CD4-positive, alpha-beta T cell treated with Interleukin-21 for 1 hour (primary cell): ENCODE data around the gene SMYD1.

Source experiments
- DNase-seq: peaks from one replicate; pipeline ENCODE4 v3.0.0-alpha.2; 2020

SMYD1 gene

GRCh38 chr2:88057437-88057844 is 10.2 kb upstream of the SMYD1 start:
- DNase-seq = no peak

GRCh38 chr2:88058191-88058590 is 9.4 kb upstream of the SMYD1 start:
- no peak for DNase-seq

GRCh38 chr2:88059979-88060906 is 7.4 kb upstream of the SMYD1 start:
- peak; percentile 60 for DNase-seq

GRCh38 chr2:88060907-88061275 is 6.7 kb upstream of the SMYD1 start:
- no peak for DNase-seq

GRCh38 chr2:88061295-88061694 is 6.3 kb upstream of the SMYD1 start:
- DNase-seq = no peak

- DNase-seq = no peak
Measured at GRCh38 chr2:88066543-88066942, 1.1 kb upstream of the SMYD1 start.

- DNase-seq = no peak
Measured at GRCh38 chr2:88067189-88067588, 436 bp upstream of the SMYD1 start.

GRCh38 chr2:88068044-88068443 is 419 bp downstream of the SMYD1 start:
- DNase-seq = no peak

- DNase-seq = no peak
Measured at GRCh38 chr2:88069117-88069516, 1.5 kb downstream of the SMYD1 start.

GRCh38 chr2:88070055-88070454 is 2.4 kb downstream of the SMYD1 start:
- no peak for DNase-seq

- no peak for DNase-seq
Measured at GRCh38 chr2:88071365-88071764, 3.7 kb downstream of the SMYD1 start.

GRCh38 chr2:88074150-88074549 is 6.5 kb downstream of the SMYD1 start:
- no peak for DNase-seq

- DNase-seq = no peak
Measured at GRCh38 chr2:88074854-88075292, 7.2 kb downstream of the SMYD1 start.

- DNase-seq = no peak
Measured at GRCh38 chr2:88077080-88077479, 9.5 kb downstream of the SMYD1 start.

GRCh38 chr2:88078643-88079172 is 11.1 kb downstream of the SMYD1 start:
- DNase-seq = no peak

GRCh38 chr2:88080545-88080944 is 12.9 kb downstream of the SMYD1 start:
- DNase-seq = no peak

GRCh38 chr2:88081924-88082608 is 14.4 kb downstream of the SMYD1 start:
- no peak for DNase-seq

- DNase-seq = no peak
Measured at GRCh38 chr2:88082781-88083180, 15.2 kb downstream of the SMYD1 start.

GRCh38 chr2:88085099-88085498 is 17.5 kb downstream of the SMYD1 start:
- no peak for DNase-seq

- no peak for DNase-seq
Measured at GRCh38 chr2:88085602-88086001, 18.0 kb downstream of the SMYD1 start.

GRCh38 chr2:88086401-88086800 is 18.8 kb downstream of the SMYD1 start:
- no peak for DNase-seq

- no peak for DNase-seq
Measured at GRCh38 chr2:88087073-88087472, 19.4 kb downstream of the SMYD1 start.

GRCh38 chr2:88087763-88088162 is 20.1 kb downstream of the SMYD1 start:
- no peak for DNase-seq

- DNase-seq = no peak
Measured at GRCh38 chr2:88088999-88089398, 21.4 kb downstream of the SMYD1 start.
